GM23338 (cell line): ENCODE measurements around the gene PPHLN1. TPM values are rescaled to one million over a fixed set of nuclear protein-coding genes. Genes with fewer than 3 reads are reported as not detected.

Experiments
- ATAC-seq: fragments of 200-7000 bp; cut with Tn5 transposase; 3 replicates; pipeline ENCODE4 v1.9.1; 2020
- DNase-seq: peaks from one replicate; pipeline ENCODE4 v3.0.0-alpha.2; 2015; ENCODE audit warnings: low spot score
- H2AFZ ChIP-seq: fragments of 200-600 bp; sonication (generic); 2 replicates; pipeline ENCODE4 v1.8.0; 2016; ENCODE audit warnings: antibody characterized with exemption, mild to moderate bottlenecking, moderate library complexity
- H3F3A ChIP-seq: fragments of 200-600 bp; sonication (generic); replicated peaks from 2 replicates; pipeline ENCODE4 v1.8.0; 2017; ENCODE audit warnings: antibody characterized with exemption, mixed run types, low read depth
- H3K27ac ChIP-seq: fragments of 200-600 bp; sonication (generic); 2 replicates; pipeline ENCODE4 v1.6.1; 2016; ENCODE audit warnings: low read depth
- H3K27me3 ChIP-seq: fragments of 200-600 bp; sonication (generic); 2 replicates; pipeline ENCODE4 v1.8.0; 2016; ENCODE audit warnings: mild to moderate bottlenecking, mixed run types, moderate library complexity; ENCODE audit not compliant: insufficient read depth
- H3K36me3 ChIP-seq: fragments of 200-600 bp; sonication (generic); 2 replicates; pipeline ENCODE4 v1.8.0; 2016; ENCODE audit warnings: mild to moderate bottlenecking; ENCODE audit not compliant: insufficient read depth
- H3K4me1 ChIP-seq: fragments of 200-600 bp; sonication (generic); 2 replicates; pipeline ENCODE4 v1.8.0; 2016; ENCODE audit warnings: mild to moderate bottlenecking, moderate library complexity; ENCODE audit not compliant: insufficient read depth
- H3K4me2 ChIP-seq: fragments of 200-600 bp; sonication (generic); 2 replicates; pipeline ENCODE4 v1.7.1; 2017; ENCODE audit warnings: mixed run types
- H3K4me3 ChIP-seq: fragments of 200-600 bp; sonication (generic); 2 replicates; pipeline ENCODE4 v1.6.1; 2016; ENCODE audit warnings: mixed run types
- H3K79me2 ChIP-seq: fragments of 200-600 bp; sonication (generic); replicated peaks from 2 replicates; pipeline ENCODE4 v1.8.0; 2017; ENCODE audit warnings: mild to moderate bottlenecking; ENCODE audit not compliant: insufficient read depth
- H3K9me2 ChIP-seq: fragments of 200-600 bp; sonication (generic); 2 replicates; pipeline ENCODE4 v1.8.0; 2017; ENCODE audit not compliant: insufficient read depth
- H4K20me1 ChIP-seq: fragments of 200-600 bp; sonication (generic); replicated peaks from 2 replicates; pipeline ENCODE4 v1.8.0; 2017; ENCODE audit warnings: mild to moderate bottlenecking; ENCODE audit not compliant: insufficient read depth
- H3K27ac Mint-ChIP-seq: 2 replicates; pipeline ENCODE4 v1.8.0; 2020; ENCODE audit warnings: inconsistent platforms, mild to moderate bottlenecking, moderate library complexity, mixed read lengths
- H3K27me3 Mint-ChIP-seq: 3 replicates; pipeline ENCODE4 v1.8.0; 2022; ENCODE audit warnings: low read depth, mild to moderate bottlenecking, moderate library complexity, mixed read lengths, inconsistent platforms; ENCODE audit not compliant: insufficient read depth, poor library complexity
- H3K36me3 Mint-ChIP-seq: 3 replicates; pipeline ENCODE4 v1.8.0; 2021; ENCODE audit warnings: low read depth, mild to moderate bottlenecking, inconsistent platforms, moderate library complexity, mixed read lengths
- H3K4me1 Mint-ChIP-seq: 3 replicates; pipeline ENCODE4 v1.8.0; 2020; ENCODE audit warnings: mild to moderate bottlenecking, inconsistent platforms, mixed read lengths
- H3K4me3 Mint-ChIP-seq: 3 replicates; pipeline ENCODE4 v1.8.0; 2021; ENCODE audit warnings: moderate library complexity, mild to moderate bottlenecking, inconsistent platforms, mixed read lengths
- H3K9me3 Mint-ChIP-seq: 3 replicates; pipeline ENCODE4 v1.8.0; 2020; ENCODE audit warnings: moderate library complexity, mild to moderate bottlenecking, inconsistent platforms, mixed read lengths
- CREB1 ChIP-seq: fragments of 250-450 bp; sonication (Bioruptor Pico); IDR thresholded peaks from 2 replicates; pipeline ENCODE4 v1.5.0; 2020; ENCODE audit warnings: low read depth, mild to moderate bottlenecking, moderate library complexity
- STAT1 ChIP-seq: IDR thresholded peaks from one replicate; pipeline ENCODE4 v1.6.1; 2016; ENCODE audit warnings: antibody characterized with exemption; ENCODE audit not compliant: unreplicated experiment
- ZNF114 ChIP-seq: fragments of 250-450 bp; sonication (Bioruptor Pico); IDR thresholded peaks from 2 replicates; pipeline ENCODE4 v1.5.0; 2020; ENCODE audit warnings: mild to moderate bottlenecking, moderate library complexity
- polyA plus RNA-seq: library from polyadenylated mRNA; unstranded; fragments of >200 nt; fragmentation: Nextera tagmentation; extraction: Ambion mirVana; gene quantifications from 2 replicates; pipeline ENCODE4 v1.2.1, GENCODE V29; 2016
- total RNA-seq: library from RNA; depleted of rRNA; stranded (reverse); fragments of >200 nt; shearing (Covaris generic); gene quantifications from 2 replicates; pipeline ENCODE4 v1.2.3, GENCODE V29; 2014
- TF ChIP-seq, protein P1 (sequence below): fragments of 250-450 bp; sonication (Bioruptor Pico); IDR thresholded peaks from 2 replicates; pipeline ENCODE4 v1.5.0; 2020; ENCODE audit warnings: mild to moderate bottlenecking, moderate library complexity
- TF ChIP-seq, protein P2 (sequence below): IDR thresholded peaks from one replicate; pipeline ENCODE4 v1.6.1; 2018; ENCODE audit warnings: antibody characterized with exemption; ENCODE audit not compliant: unreplicated experiment

PPHLN1 gene
- total and polyA plus RNA-seq, 2 experiments from 2014 or later: 93.0 to 103 TPM

DNA sequence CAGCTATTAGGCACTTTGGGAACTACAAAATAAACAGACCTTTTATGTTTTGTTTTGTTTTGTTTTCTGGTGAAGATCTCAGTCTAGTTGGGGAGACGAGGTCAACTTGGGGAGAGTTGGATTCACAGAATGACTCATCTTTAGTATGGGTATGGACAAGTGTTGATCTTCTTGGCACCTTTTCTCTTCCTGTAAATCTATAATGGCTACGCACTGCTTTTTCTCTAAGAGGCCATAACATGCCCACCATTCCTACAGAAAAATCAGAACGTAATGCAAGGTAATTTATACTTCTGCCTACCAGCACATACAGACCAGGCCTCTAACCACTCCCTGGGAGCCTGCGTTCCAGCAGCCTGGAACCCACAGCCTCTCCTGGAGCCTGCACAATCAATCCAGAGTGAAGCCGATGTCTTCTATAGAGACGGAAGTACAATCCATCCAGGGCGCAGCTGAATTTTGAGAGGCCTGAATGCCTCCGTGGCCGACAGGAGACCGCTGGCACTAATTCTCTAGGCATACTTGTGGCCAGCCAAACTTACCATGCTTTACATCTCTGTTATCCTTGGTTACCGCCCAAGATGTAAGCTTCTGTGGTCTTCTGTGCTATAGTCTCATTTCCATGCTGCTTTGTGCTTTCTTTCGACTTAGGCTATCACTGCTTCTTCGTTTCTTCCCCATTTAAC is 717 bp downstream of the PPHLN1 start (continued):
- TF ChIP-seq, protein P1, sequence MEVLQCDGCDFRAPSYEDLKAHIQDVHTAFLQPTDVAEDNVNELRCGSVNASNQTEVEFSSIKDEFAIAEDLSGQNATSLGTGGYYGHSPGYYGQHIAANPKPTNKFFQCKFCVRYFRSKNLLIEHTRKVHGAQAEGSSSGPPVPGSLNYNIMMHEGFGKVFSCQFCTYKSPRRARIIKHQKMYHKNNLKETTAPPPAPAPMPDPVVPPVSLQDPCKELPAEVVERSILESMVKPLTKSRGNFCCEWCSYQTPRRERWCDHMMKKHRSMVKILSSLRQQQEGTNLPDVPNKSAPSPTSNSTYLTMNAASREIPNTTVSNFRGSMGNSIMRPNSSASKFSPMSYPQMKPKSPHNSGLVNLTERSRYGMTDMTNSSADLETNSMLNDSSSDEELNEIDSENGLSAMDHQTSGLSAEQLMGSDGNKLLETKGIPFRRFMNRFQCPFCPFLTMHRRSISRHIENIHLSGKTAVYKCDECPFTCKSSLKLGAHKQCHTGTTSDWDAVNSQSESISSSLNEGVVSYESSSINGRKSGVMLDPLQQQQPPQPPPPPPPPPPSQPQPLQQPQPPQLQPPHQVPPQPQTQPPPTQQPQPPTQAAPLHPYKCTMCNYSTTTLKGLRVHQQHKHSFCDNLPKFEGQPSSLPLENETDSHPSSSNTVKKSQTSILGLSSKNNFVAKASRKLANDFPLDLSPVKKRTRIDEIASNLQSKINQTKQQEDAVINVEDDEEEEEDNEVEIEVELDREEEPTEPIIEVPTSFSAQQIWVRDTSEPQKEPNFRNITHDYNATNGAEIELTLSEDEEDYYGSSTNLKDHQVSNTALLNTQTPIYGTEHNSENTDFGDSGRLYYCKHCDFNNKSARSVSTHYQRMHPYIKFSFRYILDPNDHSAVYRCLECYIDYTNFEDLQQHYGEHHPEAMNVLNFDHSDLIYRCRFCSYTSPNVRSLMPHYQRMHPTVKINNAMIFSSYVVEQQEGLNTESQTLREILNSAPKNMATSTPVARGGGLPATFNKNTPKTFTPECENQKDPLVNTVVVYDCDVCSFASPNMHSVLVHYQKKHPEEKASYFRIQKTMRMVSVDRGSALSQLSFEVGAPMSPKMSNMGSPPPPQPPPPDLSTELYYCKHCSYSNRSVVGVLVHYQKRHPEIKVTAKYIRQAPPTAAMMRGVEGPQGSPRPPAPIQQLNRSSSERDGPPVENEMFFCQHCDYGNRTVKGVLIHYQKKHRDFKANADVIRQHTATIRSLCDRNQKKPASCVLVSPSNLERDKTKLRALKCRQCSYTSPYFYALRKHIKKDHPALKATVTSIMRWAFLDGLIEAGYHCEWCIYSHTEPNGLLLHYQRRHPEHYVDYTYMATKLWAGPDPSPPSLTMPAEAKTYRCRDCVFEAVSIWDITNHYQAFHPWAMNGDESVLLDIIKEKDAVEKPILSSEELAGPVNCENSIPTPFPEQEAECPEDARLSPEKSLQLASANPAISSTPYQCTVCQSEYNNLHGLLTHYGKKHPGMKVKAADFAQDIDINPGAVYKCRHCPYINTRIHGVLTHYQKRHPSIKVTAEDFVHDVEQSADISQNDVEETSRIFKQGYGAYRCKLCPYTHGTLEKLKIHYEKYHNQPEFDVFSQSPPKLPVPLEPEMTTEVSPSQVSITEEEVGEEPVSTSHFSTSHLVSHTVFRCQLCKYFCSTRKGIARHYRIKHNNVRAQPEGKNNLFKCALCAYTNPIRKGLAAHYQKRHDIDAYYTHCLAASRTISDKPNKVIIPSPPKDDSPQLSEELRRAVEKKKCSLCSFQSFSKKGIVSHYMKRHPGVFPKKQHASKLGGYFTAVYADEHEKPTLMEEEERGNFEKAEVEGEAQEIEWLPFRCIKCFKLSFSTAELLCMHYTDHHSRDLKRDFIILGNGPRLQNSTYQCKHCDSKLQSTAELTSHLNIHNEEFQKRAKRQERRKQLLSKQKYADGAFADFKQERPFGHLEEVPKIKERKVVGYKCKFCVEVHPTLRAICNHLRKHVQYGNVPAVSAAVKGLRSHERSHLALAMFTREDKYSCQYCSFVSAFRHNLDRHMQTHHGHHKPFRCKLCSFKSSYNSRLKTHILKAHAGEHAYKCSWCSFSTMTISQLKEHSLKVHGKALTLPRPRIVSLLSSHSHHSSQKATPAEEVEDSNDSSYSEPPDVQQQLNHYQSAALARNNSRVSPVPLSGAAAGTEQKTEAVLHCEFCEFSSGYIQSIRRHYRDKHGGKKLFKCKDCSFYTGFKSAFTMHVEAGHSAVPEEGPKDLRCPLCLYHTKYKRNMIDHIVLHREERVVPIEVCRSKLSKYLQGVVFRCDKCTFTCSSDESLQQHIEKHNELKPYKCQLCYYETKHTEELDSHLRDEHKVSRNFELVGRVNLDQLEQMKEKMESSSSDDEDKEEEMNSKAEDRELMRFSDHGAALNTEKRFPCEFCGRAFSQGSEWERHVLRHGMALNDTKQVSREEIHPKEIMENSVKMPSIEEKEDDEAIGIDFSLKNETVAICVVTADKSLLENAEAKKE (CRISPR knock-in tag): no peak
- TF ChIP-seq, protein P2, sequence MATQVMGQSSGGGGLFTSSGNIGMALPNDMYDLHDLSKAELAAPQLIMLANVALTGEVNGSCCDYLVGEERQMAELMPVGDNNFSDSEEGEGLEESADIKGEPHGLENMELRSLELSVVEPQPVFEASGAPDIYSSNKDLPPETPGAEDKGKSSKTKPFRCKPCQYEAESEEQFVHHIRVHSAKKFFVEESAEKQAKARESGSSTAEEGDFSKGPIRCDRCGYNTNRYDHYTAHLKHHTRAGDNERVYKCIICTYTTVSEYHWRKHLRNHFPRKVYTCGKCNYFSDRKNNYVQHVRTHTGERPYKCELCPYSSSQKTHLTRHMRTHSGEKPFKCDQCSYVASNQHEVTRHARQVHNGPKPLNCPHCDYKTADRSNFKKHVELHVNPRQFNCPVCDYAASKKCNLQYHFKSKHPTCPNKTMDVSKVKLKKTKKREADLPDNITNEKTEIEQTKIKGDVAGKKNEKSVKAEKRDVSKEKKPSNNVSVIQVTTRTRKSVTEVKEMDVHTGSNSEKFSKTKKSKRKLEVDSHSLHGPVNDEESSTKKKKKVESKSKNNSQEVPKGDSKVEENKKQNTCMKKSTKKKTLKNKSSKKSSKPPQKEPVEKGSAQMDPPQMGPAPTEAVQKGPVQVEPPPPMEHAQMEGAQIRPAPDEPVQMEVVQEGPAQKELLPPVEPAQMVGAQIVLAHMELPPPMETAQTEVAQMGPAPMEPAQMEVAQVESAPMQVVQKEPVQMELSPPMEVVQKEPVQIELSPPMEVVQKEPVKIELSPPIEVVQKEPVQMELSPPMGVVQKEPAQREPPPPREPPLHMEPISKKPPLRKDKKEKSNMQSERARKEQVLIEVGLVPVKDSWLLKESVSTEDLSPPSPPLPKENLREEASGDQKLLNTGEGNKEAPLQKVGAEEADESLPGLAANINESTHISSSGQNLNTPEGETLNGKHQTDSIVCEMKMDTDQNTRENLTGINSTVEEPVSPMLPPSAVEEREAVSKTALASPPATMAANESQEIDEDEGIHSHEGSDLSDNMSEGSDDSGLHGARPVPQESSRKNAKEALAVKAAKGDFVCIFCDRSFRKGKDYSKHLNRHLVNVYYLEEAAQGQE: no peak
- TF ChIP-seq ZNF114 (CRISPR knock-in tag): no peak
- TF ChIP-seq STAT1: no peak

DNA sequence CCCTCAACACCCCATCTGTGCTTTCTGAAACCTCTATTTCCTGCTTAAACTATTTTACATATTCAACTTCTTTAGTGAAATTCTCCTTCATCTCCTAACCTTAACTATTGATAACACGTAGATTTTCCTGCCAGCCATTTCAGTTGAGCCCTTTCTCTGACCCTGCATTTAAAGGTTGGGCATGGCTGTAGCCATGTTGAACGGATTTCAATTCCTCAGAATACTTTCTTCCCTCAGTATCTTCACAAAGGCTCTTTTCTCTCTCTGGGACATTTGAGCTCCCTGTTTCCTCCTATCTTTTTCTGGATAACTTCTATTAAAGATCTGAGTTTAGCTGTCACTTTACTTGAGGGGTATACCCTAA is 1.2 kb downstream of the PPHLN1 start:
- peak overlapping the region; percentile 98 for H3K4me2 ChIP-seq
- peak overlapping the region; percentile 91 for H3K4me3 Mint-ChIP-seq
- H3F3A ChIP-seq: no peaks in the 10 kb centered on the region; the same call in 1 of the 2 replicates
- peaks cover 69% of the 10 kb centered on the region for H3K79me2 ChIP-seq
- no peaks in the 10 kb centered on the region for H3K9me2 ChIP-seq
- H3K27ac Mint-ChIP-seq: peak overlapping the region; percentile 18
- ATAC-seq (no peak), DNase-seq (no peak)
- no peaks in the 10 kb centered on the region for H3K9me3 Mint-ChIP-seq
- no peak overlapping the region; the same call in 1 of the 2 replicates for H3K27ac ChIP-seq
- H3K36me3 Mint-ChIP-seq: no peaks in the 10 kb centered on the region
- H3K27me3 Mint-ChIP-seq: peaks cover 14% of the 10 kb centered on the region
- peaks cover 26% of the 10 kb centered on the region for H3K4me1 Mint-ChIP-seq
- peaks cover 22% of the 10 kb centered on the region; the same call in 1 of the 2 replicates for H3K4me1 ChIP-seq
- no peaks in the 10 kb centered on the region for H3K36me3 ChIP-seq
- H2AFZ ChIP-seq: no peak overlapping the region
- peaks cover 39% of the 10 kb centered on the region for H4K20me1 ChIP-seq
- H3K27me3 ChIP-seq: no peaks in the 10 kb centered on the region
- peak overlapping the region; percentile 66 for H3K4me3 ChIP-seq
- TF ChIP-seq, protein P1 (CRISPR knock-in tag): no peak
- TF ChIP-seq CREB1 (CRISPR knock-in tag): no peak
